GM21576 (cell line): ENCODE measurements around the gene TLK1.
A peak's percentile ranks its signal among the peaks of the same experiment; 100 is the strongest.

Experiments
- ATAC-seq: cut with Tn5 transposase; IDR thresholded peaks from one replicate; pipeline ENCODE4 v1.9.1; 2021; ENCODE audit warnings: mild to moderate bottlenecking, moderate library complexity; ENCODE audit not compliant: unreplicated experiment

Gene TLK1

GRCh38 chr2:171160119-171160955 is at the start of gene TLK1:
Gene TLK1, minus strand, starts transcription at chr2:171160893. Its CDS starts 465 bp downstream, at chr2:171160428.
- ATAC-seq, result peak; percentile 35

GRCh38 chr2:171210216-171210863 is 49.6 kb upstream of the TLK1 start:
- ATAC-seq, result no peak

GRCh38 chr2:171208657-171209056 is 48.0 kb upstream of the TLK1 start:
- no peak for ATAC-seq

- ATAC-seq, result no peak
These were observed 45.9 kb upstream of the TLK1 start for GRCh38 chr2:171206422-171207115.

- ATAC-seq, result no peak
These were observed 44.9 kb upstream of the TLK1 start for GRCh38 chr2:171205551-171205950.

GRCh38 chr2:171201767-171202166 is 41.1 kb upstream of the TLK1 start:
- no peak for ATAC-seq

- ATAC-seq, result no peak
These were observed 40.6 kb upstream of the TLK1 start for GRCh38 chr2:171201271-171201670.

- ATAC-seq, result no peak
These were observed 39.8 kb upstream of the TLK1 start for GRCh38 chr2:171200469-171200868.

- no peak for ATAC-seq
These were observed 30.3 kb upstream of the TLK1 start for GRCh38 chr2:171191021-171191420.

GRCh38 chr2:171187819-171188218 is 27.1 kb upstream of the TLK1 start:
- ATAC-seq, result no peak

GRCh38 chr2:171187177-171187576 is 26.5 kb upstream of the TLK1 start:
- ATAC-seq, result no peak

GRCh38 chr2:171185941-171186340 is 25.2 kb upstream of the TLK1 start:
- no peak for ATAC-seq

GRCh38 chr2:171185165-171185818 is 24.6 kb upstream of the TLK1 start:
- ATAC-seq, result no peak

- no peak for ATAC-seq
These were observed 20.7 kb upstream of the TLK1 start for GRCh38 chr2:171181064-171182049.

- ATAC-seq, result no peak
These were observed 19.7 kb upstream of the TLK1 start for GRCh38 chr2:171180229-171180930.

- ATAC-seq, result no peak
These were observed 18.3 kb upstream of the TLK1 start for GRCh38 chr2:171178993-171179392.

- ATAC-seq, result no peak
These were observed 15.8 kb upstream of the TLK1 start for GRCh38 chr2:171176516-171176915.

GRCh38 chr2:171174075-171174474 is 13.4 kb upstream of the TLK1 start:
- no peak for ATAC-seq

- ATAC-seq, result no peak
These were observed 12.4 kb upstream of the TLK1 start for GRCh38 chr2:171173087-171173486.
